ENCODE results near the gene VILL. TPM values are rescaled to one million over a fixed set of nuclear protein-coding genes. Genes with fewer than 3 reads are reported as not detected.

The VILL gene
- total and polyA plus RNA-seq, 10 of the 15 experiments (the other 5 are each of a cell fraction or from before 2014, with no cell fraction given), result 0.15 to 5.4 (median 2.1) TPM; not detected in 1

DNA sequence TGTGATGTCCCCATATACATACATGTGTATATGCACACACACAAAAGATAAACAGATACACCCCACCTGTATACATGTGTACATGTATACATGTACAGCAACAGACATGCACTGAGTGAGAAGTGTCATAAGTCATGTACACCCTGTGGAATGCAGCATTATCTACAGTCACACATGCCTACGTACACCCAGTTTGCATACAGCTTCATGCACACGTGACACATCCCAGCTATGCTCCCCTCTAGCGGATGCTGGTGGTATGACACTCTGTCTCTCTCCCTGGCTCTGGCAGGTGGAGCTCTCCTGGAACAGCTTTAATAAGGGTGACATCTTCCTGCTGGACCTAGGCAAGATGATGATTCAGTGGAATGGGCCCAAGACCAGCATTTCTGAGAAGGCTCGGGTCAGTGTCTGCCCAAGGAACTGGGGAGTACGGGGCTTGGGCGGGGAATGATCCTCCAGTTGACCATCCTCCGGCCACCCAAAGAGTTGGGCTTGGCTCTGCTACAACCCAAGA lies 6.3 kb downstream of the VILL start (continued):
- TF ChIP-seq RELA (IDR thresholded peaks at IDR 0.05; ENCODE audit: borderline replicate concordance, partially characterized antibody) (peak; percentile 59), CREB1 (IDR thresholded peaks at IDR 0.05; ENCODE audit: low read depth) (peak; percentile 38; the same call in 1 of the 2 replicates), PAX8 (IDR thresholded peaks at IDR 0.05) (peak; percentile 98), HDGF (IDR thresholded peaks at IDR 0.05) (peak; percentile 89; the same call in 1 of the 2 replicates), RAD21 (IDR thresholded peaks at IDR 0.05; ENCODE audit: insufficient read depth, low read depth, low read length) (peak; percentile 39; the same call in 1 of the 2 replicates), SP1 (IDR thresholded peaks at IDR 0.05; ENCODE audit: low read depth, low read length) (no peak), SIN3A (IDR thresholded peaks at IDR 0.05; ENCODE audit: low read depth, low read length) (no peak), IRF4 (IDR thresholded peaks at IDR 0.05; ENCODE audit: low read depth, low read length) (peak; percentile 77; the same call in 1 of the 2 replicates), ESRRA (IDR thresholded peaks at IDR 0.05; ENCODE audit: low read length) (no peak), NBN (IDR thresholded peaks at IDR 0.05) (peak; percentile 59), PAX5 (IDR thresholded peaks at IDR 0.05; ENCODE audit: borderline replicate concordance, low read depth, low read length) (0 out of 2 replicates have a peak, but pooled peaks have one; percentile 23), RFX5 (IDR thresholded peaks at IDR 0.05; ENCODE audit: low read depth, low read length) (peak; percentile 45; the same call in 1 of the 2 replicates), BHLHE40 (IDR thresholded peaks at IDR 0.05; ENCODE audit: borderline replicate concordance in 1 of 2, low read depth in 2 of 2, low read length in 1 of 2) (peak; percentile 96 to 97), GABPA (IDR thresholded peaks at IDR 0.05; ENCODE audit: low read depth) (no peak), RB1 (IDR thresholded peaks at IDR 0.05; ENCODE audit: borderline replicate concordance) (peak; percentile 33; the same call in 1 of the 2 replicates), HCFC1 (IDR thresholded peaks at IDR 0.05; ENCODE audit: low read length) (no peak), ATF7 (IDR thresholded peaks at IDR 0.05; ENCODE audit: low read depth) (peak; percentile 56), NR2F1 (conservative IDR thresholded peaks at IDR 0.05) (no peak), KDM1A (IDR thresholded peaks at IDR 0.05; ENCODE audit: borderline replicate concordance) (peak; percentile 43; the same call in 1 of the 2 replicates), POU2F2 (IDR thresholded peaks at IDR 0.05; ENCODE audit: borderline replicate concordance, low read depth, low read length) (peak; percentile 99), RBBP5 (conservative IDR thresholded peaks at IDR 0.05) (no peak), ZBED1 (IDR thresholded peaks at IDR 0.05; ENCODE audit: borderline replicate concordance) (no peak), TCF12 (IDR thresholded peaks at IDR 0.05; ENCODE audit: low read depth, low read length) (peak; percentile 61; the same call in 1 of the 2 replicates)
- TF ChIP-seq, protein P1, sequence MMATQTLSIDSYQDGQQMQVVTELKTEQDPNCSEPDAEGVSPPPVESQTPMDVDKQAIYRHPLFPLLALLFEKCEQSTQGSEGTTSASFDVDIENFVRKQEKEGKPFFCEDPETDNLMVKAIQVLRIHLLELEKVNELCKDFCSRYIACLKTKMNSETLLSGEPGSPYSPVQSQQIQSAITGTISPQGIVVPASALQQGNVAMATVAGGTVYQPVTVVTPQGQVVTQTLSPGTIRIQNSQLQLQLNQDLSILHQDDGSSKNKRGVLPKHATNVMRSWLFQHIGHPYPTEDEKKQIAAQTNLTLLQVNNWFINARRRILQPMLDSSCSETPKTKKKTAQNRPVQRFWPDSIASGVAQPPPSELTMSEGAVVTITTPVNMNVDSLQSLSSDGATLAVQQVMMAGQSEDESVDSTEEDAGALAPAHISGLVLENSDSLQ (IDR thresholded peaks at IDR 0.05), result peak; percentile 62
- TF ChIP-seq, protein P2, sequence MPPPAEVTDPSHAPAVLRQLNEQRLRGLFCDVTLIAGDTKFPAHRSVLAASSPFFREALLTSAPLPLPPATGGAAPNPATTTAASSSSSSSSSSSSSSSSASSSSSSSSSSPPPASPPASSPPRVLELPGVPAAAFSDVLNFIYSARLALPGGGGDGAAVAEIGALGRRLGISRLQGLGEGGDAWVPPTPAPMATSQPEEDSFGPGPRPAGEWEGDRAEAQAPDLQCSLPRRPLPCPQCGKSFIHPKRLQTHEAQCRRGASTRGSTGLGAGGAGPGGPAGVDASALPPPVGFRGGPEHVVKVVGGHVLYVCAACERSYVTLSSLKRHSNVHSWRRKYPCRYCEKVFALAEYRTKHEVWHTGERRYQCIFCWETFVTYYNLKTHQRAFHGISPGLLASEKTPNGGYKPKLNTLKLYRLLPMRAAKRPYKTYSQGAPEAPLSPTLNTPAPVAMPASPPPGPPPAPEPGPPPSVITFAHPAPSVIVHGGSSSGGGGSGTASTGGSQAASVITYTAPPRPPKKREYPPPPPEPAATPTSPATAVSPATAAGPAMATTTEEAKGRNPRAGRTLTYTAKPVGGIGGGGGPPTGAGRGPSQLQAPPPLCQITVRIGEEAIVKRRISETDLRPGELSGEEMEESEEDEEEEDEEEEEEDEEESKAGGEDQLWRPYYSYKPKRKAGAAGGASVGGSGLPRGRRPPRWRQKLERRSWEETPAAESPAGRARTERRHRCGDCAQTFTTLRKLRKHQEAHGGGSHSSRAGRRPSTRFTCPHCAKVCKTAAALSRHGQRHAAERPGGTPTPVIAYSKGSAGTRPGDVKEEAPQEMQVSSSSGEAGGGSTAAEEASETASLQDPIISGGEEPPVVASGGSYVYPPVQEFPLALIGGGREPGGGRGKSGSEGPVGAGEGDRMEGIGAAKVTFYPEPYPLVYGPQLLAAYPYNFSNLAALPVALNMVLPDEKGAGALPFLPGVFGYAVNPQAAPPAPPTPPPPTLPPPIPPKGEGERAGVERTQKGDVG (CRISPR knock-in tag; IDR thresholded peaks at IDR 0.05), result no peak
- TF ChIP-seq, protein P3, sequence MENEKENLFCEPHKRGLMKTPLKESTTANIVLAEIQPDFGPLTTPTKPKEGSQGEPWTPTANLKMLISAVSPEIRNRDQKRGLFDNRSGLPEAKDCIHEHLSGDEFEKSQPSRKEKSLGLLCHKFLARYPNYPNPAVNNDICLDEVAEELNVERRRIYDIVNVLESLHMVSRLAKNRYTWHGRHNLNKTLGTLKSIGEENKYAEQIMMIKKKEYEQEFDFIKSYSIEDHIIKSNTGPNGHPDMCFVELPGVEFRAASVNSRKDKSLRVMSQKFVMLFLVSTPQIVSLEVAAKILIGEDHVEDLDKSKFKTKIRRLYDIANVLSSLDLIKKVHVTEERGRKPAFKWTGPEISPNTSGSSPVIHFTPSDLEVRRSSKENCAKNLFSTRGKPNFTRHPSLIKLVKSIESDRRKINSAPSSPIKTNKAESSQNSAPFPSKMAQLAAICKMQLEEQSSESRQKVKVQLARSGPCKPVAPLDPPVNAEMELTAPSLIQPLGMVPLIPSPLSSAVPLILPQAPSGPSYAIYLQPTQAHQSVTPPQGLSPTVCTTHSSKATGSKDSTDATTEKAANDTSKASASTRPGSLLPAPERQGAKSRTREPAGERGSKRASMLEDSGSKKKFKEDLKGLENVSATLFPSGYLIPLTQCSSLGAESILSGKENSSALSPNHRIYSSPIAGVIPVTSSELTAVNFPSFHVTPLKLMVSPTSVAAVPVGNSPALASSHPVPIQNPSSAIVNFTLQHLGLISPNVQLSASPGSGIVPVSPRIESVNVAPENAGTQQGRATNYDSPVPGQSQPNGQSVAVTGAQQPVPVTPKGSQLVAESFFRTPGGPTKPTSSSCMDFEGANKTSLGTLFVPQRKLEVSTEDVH (IDR thresholded peaks at IDR 0.05; ENCODE audit: low read depth, partially characterized antibody), result no peak
